ENCODE results near the gene GIMD1.

GIMD1 gene

DNA sequence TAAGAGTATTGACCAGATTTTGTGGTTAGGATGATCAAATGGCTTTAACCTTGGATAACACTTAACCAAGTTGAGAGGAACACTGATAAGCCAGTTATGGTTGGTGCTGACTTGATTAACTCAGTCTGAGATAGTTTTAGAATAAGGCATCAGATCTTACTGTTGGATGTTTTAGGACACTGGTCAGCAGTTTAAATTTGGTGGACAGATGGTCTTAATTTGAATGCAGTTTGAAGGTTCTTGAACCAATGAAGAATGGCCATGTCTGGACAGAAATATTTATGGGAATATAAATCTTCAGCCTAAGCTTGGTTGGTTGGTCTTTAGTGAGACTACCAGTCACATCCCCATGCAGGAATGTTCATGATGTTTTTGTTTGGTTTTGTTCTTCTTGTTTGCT is 2.6 kb upstream of the GIMD1 start:
- no peaks in the 10 kb centered on the region for H3K36me3 ChIP-seq (ENCODE audit: control insufficient read depth in 1 of 2, insufficient read depth in 2 of 2, low read length in 2 of 2)
- no peaks in the 10 kb centered on the region for H3K27me3 ChIP-seq (ENCODE audit: low read depth, low read length)
- H3K27ac ChIP-seq (ENCODE audit: low read length): no peak overlapping the region
- peaks cover 0 to under 1% of the 10 kb centered on the region in 2 donors for H3K4me1 ChIP-seq (ENCODE audit: control insufficient read depth in 1 of 2, insufficient read depth in 2 of 2, low read length in 2 of 2)
- H3K9me3 ChIP-seq (ENCODE audit: control insufficient read depth in 1 of 2, low read length in 2 of 2): no peaks in the 10 kb centered on the region
- no peak overlapping the region for H3K4me3 ChIP-seq (ENCODE audit: low read depth in 1 of 2, low read length in 2 of 2)

- peaks cover 0 to 8% of the 10 kb centered on the region in 2 donors for H3K4me1 ChIP-seq (ENCODE audit: control insufficient read depth in 1 of 2, insufficient read depth in 2 of 2, low read length in 2 of 2)
- no peaks in the 10 kb centered on the region for H3K9me3 ChIP-seq (ENCODE audit: control insufficient read depth in 1 of 2, low read length in 2 of 2)
- H3K27ac ChIP-seq (ENCODE audit: low read length): no peak overlapping the region
- no peaks in the 10 kb centered on the region for H3K36me3 ChIP-seq (ENCODE audit: control insufficient read depth in 1 of 2, insufficient read depth in 2 of 2, low read length in 2 of 2)
- H3K4me3 ChIP-seq (ENCODE audit: low read depth in 1 of 2, low read length in 2 of 2): no peak overlapping the region
- no peaks in the 10 kb centered on the region for H3K27me3 ChIP-seq (ENCODE audit: low read depth, low read length)
These were observed 1.6 kb upstream of the GIMD1 start for GRCh38 chr4:106370214-106370613.

GRCh38 chr4:106369456-106370060 is 980 bp upstream of the GIMD1 start:
- H3K4me1 ChIP-seq (ENCODE audit: control insufficient read depth in 1 of 2, insufficient read depth in 2 of 2, low read length in 2 of 2): peaks cover 0 to 12% of the 10 kb centered on the region in 2 donors
- H3K9me3 ChIP-seq (ENCODE audit: control insufficient read depth in 1 of 2, low read length in 2 of 2): no peaks in the 10 kb centered on the region
- no peaks in the 10 kb centered on the region for H3K36me3 ChIP-seq (ENCODE audit: control insufficient read depth in 1 of 2, insufficient read depth in 2 of 2, low read length in 2 of 2)
- H3K27ac ChIP-seq (ENCODE audit: low read length): no peak overlapping the region
- no peak overlapping the region for H3K4me3 ChIP-seq (ENCODE audit: low read depth in 1 of 2, low read length in 2 of 2)
- no peaks in the 10 kb centered on the region for H3K27me3 ChIP-seq (ENCODE audit: low read depth, low read length)

DNA sequence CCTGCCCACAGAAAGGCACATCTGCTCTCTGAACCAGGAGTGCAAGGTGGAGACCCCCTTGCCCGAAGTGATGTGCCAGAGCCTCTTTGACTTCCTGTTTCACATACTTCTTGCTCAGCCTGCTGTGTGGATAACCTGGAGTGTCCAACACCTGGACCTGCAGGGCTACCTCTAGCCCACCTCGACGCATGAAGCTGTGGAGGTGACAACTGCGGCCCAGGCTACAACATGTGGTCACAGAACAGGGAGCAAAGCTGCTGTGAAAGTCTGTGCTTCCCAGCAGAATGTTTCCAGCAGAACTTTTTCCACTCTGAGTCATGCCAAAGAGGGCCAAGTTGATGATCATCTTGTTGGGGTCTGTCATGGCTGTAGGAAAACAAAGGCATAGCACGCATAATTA is 1.5 kb downstream of the GIMD1 start:
- Histone ChIP-seq H3K27me3 (ENCODE audit: low read depth, low read length) (no peaks in the 10 kb centered on the region), H3K27ac (ENCODE audit: low read length) (no peak overlapping the region), H3K4me1 (ENCODE audit: control insufficient read depth in 1 of 2, insufficient read depth in 2 of 2, low read length in 2 of 2) (peaks cover 0 to 12% of the 10 kb centered on the region in 2 donors), H3K9me3 (ENCODE audit: control insufficient read depth in 1 of 2, low read length in 2 of 2) (no peaks in the 10 kb centered on the region), H3K4me3 (ENCODE audit: low read depth in 1 of 2, low read length in 2 of 2) (no peak overlapping the region), H3K36me3 (ENCODE audit: control insufficient read depth in 1 of 2, insufficient read depth in 2 of 2, low read length in 2 of 2) (no peaks in the 10 kb centered on the region)

GRCh38 chr4:106366026-106366425 is 2.6 kb downstream of the GIMD1 start:
- Histone ChIP-seq H3K27ac (ENCODE audit: low read length) (no peak overlapping the region), H3K4me3 (ENCODE audit: low read depth in 1 of 2, low read length in 2 of 2) (no peak overlapping the region), H3K9me3 (ENCODE audit: control insufficient read depth in 1 of 2, low read length in 2 of 2) (no peaks in the 10 kb centered on the region), H3K36me3 (ENCODE audit: control insufficient read depth in 1 of 2, insufficient read depth in 2 of 2, low read length in 2 of 2) (no peaks in the 10 kb centered on the region), H3K27me3 (ENCODE audit: low read depth, low read length) (no peaks in the 10 kb centered on the region), H3K4me1 (ENCODE audit: control insufficient read depth in 1 of 2, insufficient read depth in 2 of 2, low read length in 2 of 2) (peaks cover 0 to 12% of the 10 kb centered on the region in 2 donors)

DNA sequence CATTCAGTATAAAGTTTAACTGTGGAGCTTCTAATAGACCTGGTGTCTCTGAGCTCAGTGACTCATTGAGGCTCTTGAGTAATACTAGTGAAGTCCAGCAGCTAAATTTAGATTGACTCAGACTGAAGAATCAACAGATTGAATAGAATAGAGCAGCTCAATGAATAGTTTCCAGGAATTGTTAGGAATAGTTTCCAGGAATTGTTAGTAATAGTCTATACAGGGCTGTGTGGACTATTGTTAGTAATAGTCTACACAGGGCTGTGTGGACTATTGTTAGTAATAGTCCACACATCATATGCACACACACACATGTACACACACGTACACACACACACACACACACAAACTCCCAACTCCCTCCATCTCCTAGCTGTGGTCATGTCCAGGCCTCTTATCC is 3.0 kb downstream of the GIMD1 start:
- Histone ChIP-seq H3K4me1 (ENCODE audit: control insufficient read depth in 1 of 2, insufficient read depth in 2 of 2, low read length in 2 of 2) (peaks cover 0 to 12% of the 10 kb centered on the region in 2 donors), H3K9me3 (ENCODE audit: control insufficient read depth in 1 of 2, low read length in 2 of 2) (no peaks in the 10 kb centered on the region), H3K36me3 (ENCODE audit: control insufficient read depth in 1 of 2, insufficient read depth in 2 of 2, low read length in 2 of 2) (no peaks in the 10 kb centered on the region), H3K4me3 (ENCODE audit: low read depth in 1 of 2, low read length in 2 of 2) (no peak overlapping the region), H3K27me3 (ENCODE audit: low read depth, low read length) (no peaks in the 10 kb centered on the region), H3K27ac (ENCODE audit: low read length) (no peak overlapping the region)

DNA sequence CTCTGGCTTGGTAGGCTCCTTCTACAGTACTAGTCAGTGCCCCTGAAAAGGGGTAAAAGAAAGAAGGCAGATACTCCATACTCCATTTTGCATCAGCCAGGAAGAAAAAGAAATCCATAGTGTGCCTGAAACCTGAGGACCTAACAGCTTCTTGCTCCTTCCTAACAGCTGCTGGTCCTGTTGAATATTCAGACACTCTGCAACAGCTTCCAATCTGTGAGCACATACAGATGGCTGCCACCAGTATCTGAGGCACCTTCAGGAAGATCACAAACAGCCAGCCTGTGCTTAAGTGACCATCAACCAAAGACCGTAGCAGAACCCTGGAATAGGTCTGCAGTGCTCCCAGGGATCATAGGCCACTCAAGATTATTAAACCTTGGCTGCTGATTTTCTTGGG is 4.3 kb downstream of the GIMD1 start:
- no peak overlapping the region for H3K27ac ChIP-seq (ENCODE audit: low read length)
- H3K27me3 ChIP-seq (ENCODE audit: low read depth, low read length): no peaks in the 10 kb centered on the region
- no peaks in the 10 kb centered on the region for H3K36me3 ChIP-seq (ENCODE audit: control insufficient read depth in 1 of 2, insufficient read depth in 2 of 2, low read length in 2 of 2)
- no peaks in the 10 kb centered on the region for H3K9me3 ChIP-seq (ENCODE audit: control insufficient read depth in 1 of 2, low read length in 2 of 2)
- H3K4me3 ChIP-seq (ENCODE audit: low read depth in 1 of 2, low read length in 2 of 2): no peak overlapping the region
- peaks cover 0 to 12% of the 10 kb centered on the region in 2 donors for H3K4me1 ChIP-seq (ENCODE audit: control insufficient read depth in 1 of 2, insufficient read depth in 2 of 2, low read length in 2 of 2)

DNA sequence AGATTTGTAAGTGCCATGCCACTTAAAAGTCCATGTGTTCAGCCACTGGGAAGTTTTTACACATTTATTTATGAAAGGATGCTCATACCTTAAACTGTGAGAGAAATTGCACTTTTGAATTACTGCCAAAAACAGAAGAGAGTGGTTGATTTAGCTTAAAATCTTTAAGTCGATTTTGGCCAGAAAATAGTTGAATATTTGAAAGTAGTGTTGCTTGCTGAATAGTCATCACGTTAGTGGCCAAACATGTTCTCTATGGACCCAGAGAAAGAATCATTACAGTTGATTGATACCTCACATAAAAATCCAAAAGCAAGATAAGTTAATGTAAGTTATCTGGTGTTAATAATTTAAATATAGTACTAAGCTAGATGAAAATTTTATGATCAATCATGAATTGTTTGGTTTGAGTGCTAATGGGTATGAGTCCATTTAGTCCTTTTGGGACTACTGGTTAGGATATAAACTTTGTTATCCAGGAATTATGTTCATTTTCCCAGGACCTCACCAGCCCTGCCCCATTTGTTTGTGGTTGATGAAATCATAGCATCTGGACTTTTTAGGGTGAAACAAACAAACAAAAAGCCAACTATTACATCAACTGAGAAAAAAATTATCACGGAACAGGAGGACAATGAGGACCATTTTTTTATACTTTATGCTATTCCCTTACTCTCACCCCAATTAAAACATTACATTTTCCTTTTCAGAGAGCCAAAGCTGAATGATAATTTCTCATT is 6.3 kb downstream of the GIMD1 start:
- Histone ChIP-seq H3K9me3 (ENCODE audit: control insufficient read depth in 1 of 2, low read length in 2 of 2) (no peaks in the 10 kb centered on the region), H3K4me1 (ENCODE audit: control insufficient read depth in 1 of 2, insufficient read depth in 2 of 2, low read length in 2 of 2) (peaks cover 0 to 12% of the 10 kb centered on the region in 2 donors), H3K27ac (ENCODE audit: low read length) (no peak overlapping the region), H3K4me3 (ENCODE audit: low read depth in 1 of 2, low read length in 2 of 2) (no peak overlapping the region), H3K36me3 (ENCODE audit: control insufficient read depth in 1 of 2, insufficient read depth in 2 of 2, low read length in 2 of 2) (no peaks in the 10 kb centered on the region), H3K27me3 (ENCODE audit: low read depth, low read length) (no peaks in the 10 kb centered on the region)

GRCh38 chr4:106358899-106359298 is 9.7 kb downstream of the GIMD1 start:
- Histone ChIP-seq H3K36me3 (ENCODE audit: control insufficient read depth in 1 of 2, insufficient read depth in 2 of 2, low read length in 2 of 2) (no peaks in the 10 kb centered on the region), H3K4me3 (ENCODE audit: low read depth in 1 of 2, low read length in 2 of 2) (no peak overlapping the region), H3K4me1 (ENCODE audit: control insufficient read depth in 1 of 2, insufficient read depth in 2 of 2, low read length in 2 of 2) (no peaks in the 10 kb centered on the region), H3K27ac (ENCODE audit: low read length) (no peak overlapping the region), H3K9me3 (ENCODE audit: control insufficient read depth in 1 of 2, low read length in 2 of 2) (no peaks in the 10 kb centered on the region), H3K27me3 (ENCODE audit: low read depth, low read length) (no peaks in the 10 kb centered on the region)

GRCh38 chr4:106355193-106355592 is 13.4 kb downstream of the GIMD1 start:
- no peak overlapping the region for H3K4me3 ChIP-seq (ENCODE audit: low read depth in 1 of 2, low read length in 2 of 2)
- no peaks in the 10 kb centered on the region for H3K4me1 ChIP-seq (ENCODE audit: control insufficient read depth in 1 of 2, insufficient read depth in 2 of 2, low read length in 2 of 2)
- H3K27me3 ChIP-seq (ENCODE audit: low read depth, low read length): no peaks in the 10 kb centered on the region
- H3K9me3 ChIP-seq (ENCODE audit: control insufficient read depth in 1 of 2, low read length in 2 of 2): no peaks in the 10 kb centered on the region
- no peak overlapping the region for H3K27ac ChIP-seq (ENCODE audit: low read length)
- H3K36me3 ChIP-seq (ENCODE audit: control insufficient read depth in 1 of 2, insufficient read depth in 2 of 2, low read length in 2 of 2): peaks cover 0 to 5% of the 10 kb centered on the region in 2 donors

GRCh38 chr4:106353786-106354185 is 14.8 kb downstream of the GIMD1 start:
- Histone ChIP-seq H3K27me3 (ENCODE audit: low read depth, low read length) (no peaks in the 10 kb centered on the region), H3K9me3 (ENCODE audit: control insufficient read depth in 1 of 2, low read length in 2 of 2) (no peaks in the 10 kb centered on the region), H3K4me3 (ENCODE audit: low read depth in 1 of 2, low read length in 2 of 2) (no peak overlapping the region), H3K4me1 (ENCODE audit: control insufficient read depth in 1 of 2, insufficient read depth in 2 of 2, low read length in 2 of 2) (no peaks in the 10 kb centered on the region), H3K27ac (ENCODE audit: low read length) (no peak overlapping the region), H3K36me3 (ENCODE audit: control insufficient read depth in 1 of 2, insufficient read depth in 2 of 2, low read length in 2 of 2) (peaks cover 1 to 5% of the 10 kb centered on the region in 2 donors)

DNA sequence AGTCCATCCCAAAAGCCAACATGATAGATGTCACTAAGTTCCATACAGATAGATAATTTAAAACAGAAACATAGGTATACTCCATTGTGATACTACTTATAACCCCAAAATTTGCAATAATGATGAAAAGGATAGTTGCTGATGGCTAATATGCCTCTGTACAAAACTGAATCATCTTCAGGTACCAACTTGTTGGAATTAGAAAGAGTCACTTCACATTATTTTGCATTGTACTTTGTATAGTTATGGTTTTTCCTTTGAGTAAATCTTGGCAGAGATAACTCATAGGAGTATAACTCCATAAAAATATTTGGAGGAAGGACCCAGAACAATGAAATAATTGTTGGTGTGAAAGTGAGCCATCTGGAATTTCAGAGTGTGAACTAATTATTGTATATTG is 17.6 kb downstream of the GIMD1 start:
- Histone ChIP-seq H3K27ac (ENCODE audit: low read length) (no peak overlapping the region), H3K4me1 (ENCODE audit: control insufficient read depth in 1 of 2, insufficient read depth in 2 of 2, low read length in 2 of 2) (no peaks in the 10 kb centered on the region), H3K9me3 (ENCODE audit: control insufficient read depth in 1 of 2, low read length in 2 of 2) (no peaks in the 10 kb centered on the region), H3K27me3 (ENCODE audit: low read depth, low read length) (no peaks in the 10 kb centered on the region), H3K4me3 (ENCODE audit: low read depth in 1 of 2, low read length in 2 of 2) (no peak overlapping the region), H3K36me3 (ENCODE audit: control insufficient read depth in 1 of 2, insufficient read depth in 2 of 2, low read length in 2 of 2) (peaks cover 10 to 13% of the 10 kb centered on the region in 2 donors)
